ENCODE results near the gene UNC5CL.
A peak's percentile ranks its signal among the peaks of the same experiment; 100 is the strongest.

The UNC5CL gene

DNA sequence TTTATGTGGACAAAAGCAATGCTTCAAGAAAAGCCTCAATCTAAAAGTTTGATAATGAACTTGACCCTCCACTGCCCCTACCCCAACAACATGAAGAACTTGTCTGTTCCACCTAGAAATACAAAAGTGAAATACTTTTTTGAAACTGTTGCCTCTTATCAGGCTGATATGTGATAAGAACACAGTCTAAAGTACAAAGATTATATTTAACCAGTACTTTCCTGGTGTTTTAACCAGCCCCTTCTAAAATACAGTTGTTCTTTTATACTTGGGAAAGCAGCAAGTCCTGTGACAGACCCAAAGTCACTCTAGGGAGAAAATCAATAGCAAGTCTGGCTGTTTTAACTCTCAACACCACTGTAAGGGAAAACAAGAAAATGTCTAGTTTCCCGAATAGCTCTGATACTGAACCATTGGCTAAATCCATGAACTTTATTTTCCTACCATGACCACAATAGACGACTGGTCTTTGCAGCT lies 26.6 kb upstream of the UNC5CL start:
- ChIA-PET POLR2A (ENCODE audit: low non-redundant PET) (no interaction called here), CTCF (interaction anchor here (0.6 kb wide), 1 partner anchor 561 kb away, joined by 3 read pairs; no protein-coding TSS in a partner anchor)
- TF ChIP-seq, protein P1, sequence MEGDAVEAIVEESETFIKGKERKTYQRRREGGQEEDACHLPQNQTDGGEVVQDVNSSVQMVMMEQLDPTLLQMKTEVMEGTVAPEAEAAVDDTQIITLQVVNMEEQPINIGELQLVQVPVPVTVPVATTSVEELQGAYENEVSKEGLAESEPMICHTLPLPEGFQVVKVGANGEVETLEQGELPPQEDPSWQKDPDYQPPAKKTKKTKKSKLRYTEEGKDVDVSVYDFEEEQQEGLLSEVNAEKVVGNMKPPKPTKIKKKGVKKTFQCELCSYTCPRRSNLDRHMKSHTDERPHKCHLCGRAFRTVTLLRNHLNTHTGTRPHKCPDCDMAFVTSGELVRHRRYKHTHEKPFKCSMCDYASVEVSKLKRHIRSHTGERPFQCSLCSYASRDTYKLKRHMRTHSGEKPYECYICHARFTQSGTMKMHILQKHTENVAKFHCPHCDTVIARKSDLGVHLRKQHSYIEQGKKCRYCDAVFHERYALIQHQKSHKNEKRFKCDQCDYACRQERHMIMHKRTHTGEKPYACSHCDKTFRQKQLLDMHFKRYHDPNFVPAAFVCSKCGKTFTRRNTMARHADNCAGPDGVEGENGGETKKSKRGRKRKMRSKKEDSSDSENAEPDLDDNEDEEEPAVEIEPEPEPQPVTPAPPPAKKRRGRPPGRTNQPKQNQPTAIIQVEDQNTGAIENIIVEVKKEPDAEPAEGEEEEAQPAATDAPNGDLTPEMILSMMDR (conservative IDR thresholded peaks at IDR 0.05; ENCODE audit: low read depth), result no peak
- DNase-seq (ENCODE audit: low spot score), result no peak
- H3K27ac ChIP-seq, result no peak overlapping the region

DNA sequence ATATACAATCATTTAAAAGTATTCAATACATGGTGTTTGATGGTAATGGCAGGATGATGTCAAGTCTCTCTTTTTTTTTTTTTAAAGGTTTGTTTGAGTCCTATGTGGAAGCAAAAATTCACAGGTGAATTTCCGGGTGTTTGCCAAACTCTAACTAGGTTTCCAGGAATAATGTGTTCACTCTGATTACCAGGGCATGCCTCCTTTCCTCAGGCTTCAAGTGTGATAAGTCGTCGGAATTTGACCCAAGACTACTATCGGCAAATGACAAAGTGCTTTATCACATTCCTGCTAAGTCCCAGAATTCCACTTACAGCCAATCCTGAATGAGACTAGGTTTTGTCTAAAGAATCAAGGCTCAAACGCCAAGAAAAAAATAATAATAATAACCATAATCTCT lies 25.8 kb upstream of the UNC5CL start:
- CTCF ChIA-PET, result no interaction called here
- TF ChIP-seq, protein P1 (conservative IDR thresholded peaks at IDR 0.05; ENCODE audit: low read depth), result no peak
- no peak for DNase-seq (ENCODE audit: low spot score)
- no peak overlapping the region for H3K27ac ChIP-seq
- POLR2A ChIA-PET (ENCODE audit: low non-redundant PET), result no interaction called here

DNA sequence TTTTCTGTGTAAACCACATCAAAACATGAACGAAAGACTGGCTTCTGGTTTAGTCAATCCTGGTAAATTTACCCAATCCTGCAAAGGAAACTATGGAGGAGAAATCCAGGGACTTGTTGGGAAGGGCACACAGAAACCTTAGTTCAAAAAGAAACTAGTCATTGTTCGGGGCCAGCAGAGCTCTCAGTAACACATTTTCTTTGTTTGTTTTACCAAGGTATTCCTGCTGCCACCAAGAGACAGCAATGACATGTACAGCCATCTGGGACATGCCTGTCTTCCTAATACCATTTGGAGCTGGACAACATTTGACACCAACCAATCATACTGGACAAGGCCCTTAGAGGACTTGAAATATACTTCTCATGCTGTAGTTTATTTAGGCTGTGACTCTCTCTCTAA lies 24.9 kb upstream of the UNC5CL start:
- no peak overlapping the region for H3K27ac ChIP-seq
- ChIA-PET CTCF (no interaction called here), POLR2A (ENCODE audit: low non-redundant PET) (no interaction called here)
- TF ChIP-seq, protein P1 (conservative IDR thresholded peaks at IDR 0.05; ENCODE audit: low read depth), result no peak
- no peak for DNase-seq (ENCODE audit: low spot score)

DNA sequence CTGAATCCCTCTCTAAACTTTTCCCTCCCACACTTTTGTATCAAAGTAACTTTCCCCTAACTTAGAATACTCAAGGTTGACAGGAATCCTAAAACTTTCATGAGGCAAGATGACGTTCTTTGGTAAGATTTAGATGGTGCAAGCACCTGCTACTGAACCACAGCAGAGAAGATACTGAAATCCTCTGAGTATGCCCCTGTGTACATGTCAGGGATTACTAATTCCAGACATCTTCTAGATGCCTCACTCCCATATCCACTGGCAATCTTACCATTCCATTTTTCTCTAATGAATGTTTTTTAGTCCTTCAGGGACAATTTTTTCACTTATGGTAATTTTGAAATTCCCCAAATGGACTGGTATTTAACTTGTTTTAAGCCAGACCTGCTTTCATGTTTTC lies 23.0 kb upstream of the UNC5CL start:
- TF ChIP-seq, protein P1 (conservative IDR thresholded peaks at IDR 0.05; ENCODE audit: low read depth), result no peak
- ChIA-PET CTCF (no interaction called here), POLR2A (ENCODE audit: low non-redundant PET) (no interaction called here)
- no peak overlapping the region for H3K27ac ChIP-seq
- no peak for DNase-seq (ENCODE audit: low spot score)

DNA sequence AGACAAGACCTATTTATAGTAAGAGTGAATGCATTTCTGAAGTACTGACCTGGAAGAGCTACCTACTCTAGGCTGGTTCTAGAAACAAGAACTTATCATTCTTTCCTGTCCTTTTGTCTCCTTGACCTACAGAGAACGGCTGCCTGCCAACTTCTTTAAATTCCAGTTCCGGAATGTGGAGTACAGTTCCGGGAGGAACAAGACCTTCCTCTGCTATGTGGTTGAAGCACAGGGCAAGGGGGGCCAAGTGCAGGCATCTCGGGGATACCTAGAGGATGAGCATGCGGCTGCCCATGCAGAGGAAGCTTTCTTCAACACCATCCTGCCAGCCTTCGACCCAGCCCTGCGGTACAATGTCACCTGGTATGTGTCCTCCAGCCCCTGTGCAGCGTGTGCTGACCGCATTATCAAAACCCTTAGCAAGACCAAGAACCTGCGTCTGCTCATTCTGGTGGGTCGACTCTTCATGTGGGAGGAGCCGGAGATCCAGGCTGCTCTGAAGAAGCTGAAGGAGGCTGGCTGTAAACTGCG lies 22.2 kb upstream of the UNC5CL start:
- CTCF ChIA-PET, result no interaction called here
- TF ChIP-seq, protein P1 (conservative IDR thresholded peaks at IDR 0.05; ENCODE audit: low read depth), result no peak
- no peak overlapping the region for H3K27ac ChIP-seq
- no peak for DNase-seq (ENCODE audit: low spot score)
- POLR2A ChIA-PET (ENCODE audit: low non-redundant PET), result no interaction called here

DNA sequence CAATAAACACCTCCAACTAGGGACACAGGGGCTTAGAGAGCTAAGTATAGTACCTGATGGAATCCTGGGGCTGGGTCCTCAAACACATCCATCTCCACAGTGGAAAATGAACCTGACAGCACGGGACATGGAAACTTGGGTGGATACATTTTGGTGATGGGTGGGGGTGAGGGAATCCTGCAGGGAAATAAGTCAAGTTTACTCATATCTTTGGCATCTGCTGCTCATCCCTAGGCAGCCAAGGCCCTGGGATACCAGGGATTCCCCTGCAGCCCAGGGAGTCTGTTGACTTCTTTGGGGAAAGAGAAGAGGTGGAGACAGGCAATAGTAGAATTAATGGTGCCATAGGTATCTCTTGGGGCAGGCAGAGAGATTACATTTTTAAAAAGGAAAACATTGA lies 20.5 kb upstream of the UNC5CL start:
- no peak overlapping the region for H3K27ac ChIP-seq
- ChIA-PET CTCF (no interaction called here), POLR2A (ENCODE audit: low non-redundant PET) (no interaction called here)
- TF ChIP-seq, protein P1 (conservative IDR thresholded peaks at IDR 0.05; ENCODE audit: low read depth), result no peak
- DNase-seq (ENCODE audit: low spot score), result peak; percentile 20
